Prostate gland (tissue), 2 donors: Measurements from ENCODE around the gene FAM186B.

Experiments
- POLR2A ChIP-seq: fragments of 450-650 bp; IDR thresholded peaks from one replicate; pipeline ENCODE4 v1.6.1; 2016; ENCODE audit warnings: antibody characterized with exemption, mild to moderate bottlenecking
- TF ChIP-seq, protein P1 (sequence below), 4 experiments: fragments of 200-600 bp in 2 of 4; fragments of 450-650 bp in 2 of 4; sonication (generic) in 2 of 4; IDR thresholded peaks; 1 replicate in 3 of 4; 2 replicates in 1 of 4; pipeline ENCODE4 v1.5.1; 2016 to 2019; ENCODE audit warnings: antibody characterized with exemption in 4 of 4, mild to moderate bottlenecking in 2 of 4, moderate library complexity in 2 of 4

DNA sequence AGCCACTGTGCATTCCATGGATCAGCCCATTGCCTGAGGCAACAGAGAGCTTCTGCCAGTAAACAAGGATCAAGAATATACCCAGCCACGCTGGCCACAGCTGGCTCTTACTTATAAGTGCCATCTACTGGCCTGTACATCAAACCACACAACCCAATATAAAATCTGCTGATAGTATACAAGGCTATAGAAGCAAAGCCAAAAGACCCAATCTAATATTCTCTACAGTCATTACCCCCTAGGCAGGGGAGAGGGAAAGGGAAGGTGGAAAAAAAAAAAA is 4.4 kb upstream of the FAM186B start:
- TF ChIP-seq, protein P1, sequence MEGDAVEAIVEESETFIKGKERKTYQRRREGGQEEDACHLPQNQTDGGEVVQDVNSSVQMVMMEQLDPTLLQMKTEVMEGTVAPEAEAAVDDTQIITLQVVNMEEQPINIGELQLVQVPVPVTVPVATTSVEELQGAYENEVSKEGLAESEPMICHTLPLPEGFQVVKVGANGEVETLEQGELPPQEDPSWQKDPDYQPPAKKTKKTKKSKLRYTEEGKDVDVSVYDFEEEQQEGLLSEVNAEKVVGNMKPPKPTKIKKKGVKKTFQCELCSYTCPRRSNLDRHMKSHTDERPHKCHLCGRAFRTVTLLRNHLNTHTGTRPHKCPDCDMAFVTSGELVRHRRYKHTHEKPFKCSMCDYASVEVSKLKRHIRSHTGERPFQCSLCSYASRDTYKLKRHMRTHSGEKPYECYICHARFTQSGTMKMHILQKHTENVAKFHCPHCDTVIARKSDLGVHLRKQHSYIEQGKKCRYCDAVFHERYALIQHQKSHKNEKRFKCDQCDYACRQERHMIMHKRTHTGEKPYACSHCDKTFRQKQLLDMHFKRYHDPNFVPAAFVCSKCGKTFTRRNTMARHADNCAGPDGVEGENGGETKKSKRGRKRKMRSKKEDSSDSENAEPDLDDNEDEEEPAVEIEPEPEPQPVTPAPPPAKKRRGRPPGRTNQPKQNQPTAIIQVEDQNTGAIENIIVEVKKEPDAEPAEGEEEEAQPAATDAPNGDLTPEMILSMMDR (IDR thresholded peaks at IDR 0.05): no peak
- TF ChIP-seq POLR2A: no peak
